H1 (cell line): ENCODE data around the gene COPG1. TPM values are rescaled to one million over a fixed set of nuclear protein-coding genes. Genes with fewer than 3 reads are reported as not detected.

Source experiments
- CREB1 ChIP-seq: IDR thresholded peaks from 2 replicates; pipeline ENCODE4 v1.6.1; 2012; ENCODE audit warnings: inconsistent platforms
- JUN ChIP-seq: IDR thresholded peaks from 2 replicates; pipeline ENCODE4 v1.6.1; 2011; ENCODE audit warnings: low read depth, mild to moderate bottlenecking, improper control_type of control experiment, low read length
- RFX5 ChIP-seq: IDR thresholded peaks from 2 replicates; pipeline ENCODE4 v1.6.1; 2011; ENCODE audit warnings: low read depth, low read length, improper control_type of control experiment, borderline replicate concordance
- polyA plus RNA-seq, 7 experiments: library from polyadenylated mRNA; depleted of rRNA in 3 of 7; stranded (reverse) in 5 of 7; unstranded in 2 of 7; fragments of >200 nt in 5 of 7; fragments of 200-250 nt in 2 of 7; gene quantifications; 1 replicate in 5 of 7; 2 replicates in 1 of 7; 4 replicates in 1 of 7; pipeline versions ENCODE4 v1.2.1 to v1.2.3, GENCODE V29; 2011 to 2013; ENCODE audit warnings: missing spikeins in 2 of 7, mixed read lengths in 2 of 7
- total RNA-seq: library from RNA; stranded (reverse); fragmentation: NEBNext Ultra II Directional; extraction: Animal tissue kit (Norgen Biotek cat#: 25700); gene quantifications from 2 replicates; pipeline ENCODE4 v1.2.1, GENCODE V29; 2021

The COPG1 gene
- total and polyA plus RNA-seq, 2 of the 8 experiments (the other 6 are each of a cell fraction or from before 2014, with no cell fraction given) = 52.7 to 106 TPM

DNA sequence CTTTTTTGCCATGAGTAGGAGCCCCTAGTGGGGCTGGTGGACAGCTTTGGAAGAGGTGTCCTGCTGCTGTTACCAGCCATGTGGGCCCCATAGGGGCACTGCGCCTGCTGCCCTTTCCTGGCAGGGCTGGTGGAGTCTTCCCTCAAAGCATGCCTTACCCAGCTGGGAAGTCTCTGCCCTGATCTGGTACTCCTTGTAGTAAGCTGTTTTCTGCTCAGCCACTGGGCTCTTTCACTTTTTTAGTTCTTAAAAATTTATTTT lies 55.5 kb downstream of the COPG1 start (continued):
- no peak for TF ChIP-seq RFX5
- TF ChIP-seq CREB1 = no peak
- no peak for TF ChIP-seq JUN
- TF ChIP-seq, all 59 proteins: peak for 0
